Bronchial epithelial cell (primary cell): ENCODE measurements around the gene MEOX1. TPM values are rescaled to one million over a fixed set of nuclear protein-coding genes. Genes with fewer than 3 reads are reported as not detected.

Experiments used
- DNase-seq: peaks from one replicate; pipeline ENCODE4 v3.0.0-alpha.2; 2010; ENCODE audit warnings: low read depth
- FAIRE-seq: peaks from 2 replicates; lab custom pipeline; 2011; peaks lifted over from hg19 to GRCh38; lab: Jason Lieb, UNC
- H3K27me3 ChIP-seq: 2 replicates; pipeline ENCODE4 v1.5.1; 2011; ENCODE audit warnings: low read length; ENCODE audit not compliant: control insufficient read depth, insufficient read depth
- H3K36me3 ChIP-seq: 2 replicates; pipeline ENCODE4 v1.5.1; 2011; ENCODE audit warnings: low read length; ENCODE audit not compliant: control insufficient read depth, insufficient read depth
- H3K4me3 ChIP-seq: 2 replicates; pipeline ENCODE4 v1.5.1; 2011; ENCODE audit warnings: mild to moderate bottlenecking, low read depth, low read length, control low read depth
- CTCF ChIP-seq: IDR thresholded peaks from 2 replicates; pipeline ENCODE4 v1.5.1; 2011; ENCODE audit warnings: mild to moderate bottlenecking, moderate library complexity, low read length, control low read depth, inconsistent platforms; ENCODE audit not compliant: insufficient read depth, severe bottlenecking
- total RNA-seq: library from RNA; depleted of rRNA; stranded (reverse); fragments of >200 nt; gene quantifications from 2 replicates; pipeline ENCODE4 v1.2.1, GENCODE V29; 2014

The MEOX1 gene
- total RNA-seq, 1 donor from 2014 or later = not detected

DNA sequence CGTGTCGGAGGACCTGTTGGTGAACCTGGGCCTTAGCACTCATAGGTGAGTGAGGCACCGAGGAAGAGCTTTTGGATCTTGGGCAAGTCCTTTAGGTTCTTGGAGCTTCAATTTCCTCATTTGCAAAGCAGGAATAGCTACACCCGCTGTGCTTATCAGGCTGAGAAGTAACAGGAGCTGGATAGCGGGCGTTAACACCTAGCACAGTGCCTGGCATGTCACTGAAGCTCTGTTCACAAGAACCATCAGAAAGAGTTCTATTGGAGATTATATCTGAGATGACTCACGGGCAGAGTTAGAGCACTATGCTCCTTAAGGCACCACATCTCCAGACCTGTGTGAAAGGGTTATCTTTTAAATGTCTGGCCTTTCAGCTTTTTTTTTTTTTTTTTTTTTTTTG, 12.8 kb downstream of the MEOX1 start:
- FAIRE-seq = peak; percentile 55
- no peaks in the 10 kb centered on the region for H3K27me3 ChIP-seq
- H3K4me3 ChIP-seq = no peak overlapping the region
- no peak for TF ChIP-seq CTCF
- no peak for DNase-seq
- H3K36me3 ChIP-seq = no peaks in the 10 kb centered on the region

- FAIRE-seq (no peak), DNase-seq (no peak)
- Histone ChIP-seq H3K27me3 (no peaks in the 10 kb centered on the region), H3K36me3 (no peaks in the 10 kb centered on the region), H3K4me3 (peak overlapping the region; percentile 31)
- no peak for TF ChIP-seq CTCF
Measured at GRCh38 chr17:43645765-43646481, 15.8 kb downstream of the MEOX1 start.

GRCh38 chr17:43645450-43645764, 16.3 kb downstream of the MEOX1 start:
- Histone ChIP-seq H3K27me3 (no peaks in the 10 kb centered on the region), H3K36me3 (no peaks in the 10 kb centered on the region), H3K4me3 (no peak overlapping the region)
- no peak for DNase-seq
- FAIRE-seq = no peak
- TF ChIP-seq CTCF = no peak

- FAIRE-seq (no peak), DNase-seq (no peak)
- Histone ChIP-seq H3K27me3 (no peaks in the 10 kb centered on the region), H3K4me3 (no peak overlapping the region), H3K36me3 (no peaks in the 10 kb centered on the region)
- TF ChIP-seq CTCF = no peak
Measured at GRCh38 chr17:43644081-43644480, 17.6 kb downstream of the MEOX1 start.

DNA sequence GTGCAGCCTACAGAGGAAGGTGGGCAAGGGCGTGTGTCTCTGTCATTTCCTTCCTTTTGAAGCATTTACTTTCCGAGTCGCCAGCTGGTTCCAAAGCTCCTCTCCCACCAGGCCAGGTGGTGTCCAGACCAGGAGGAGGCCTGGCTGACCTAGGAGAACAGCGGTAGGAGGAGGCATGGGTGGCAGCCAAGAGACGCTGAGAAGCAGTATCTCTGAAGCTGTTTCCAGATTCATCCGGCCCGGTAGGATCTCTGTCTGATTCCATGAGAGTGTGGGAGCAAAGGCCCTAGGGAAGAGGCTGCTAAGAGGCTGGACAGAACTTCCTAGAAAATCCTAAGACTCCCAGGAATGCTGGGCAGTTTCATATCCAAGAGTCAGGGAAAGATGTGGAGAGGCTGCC, 20.3 kb downstream of the MEOX1 start:
- no peaks in the 10 kb centered on the region for H3K27me3 ChIP-seq
- no peak overlapping the region for H3K4me3 ChIP-seq
- DNase-seq (no peak), FAIRE-seq (peak; percentile 32)
- H3K36me3 ChIP-seq = no peaks in the 10 kb centered on the region
- no peak for TF ChIP-seq CTCF
